Smooth muscle cell (in vitro differentiated cells): ENCODE measurements around the gene WDR46. TPM values are rescaled to one million over a fixed set of nuclear protein-coding genes. Genes with fewer than 3 reads are reported as not detected.
"Not testable (repeated sequence)": the region's sequence is repeated elsewhere in the genome, so short reads cannot be mapped to it uniquely, and the experiment has no call there.

Experiments used
- DNase-seq: peaks from one replicate; lab custom pipeline; 2025; ENCODE audit not compliant: unreplicated experiment; lab: John Stamatoyannopoulos, UW
- H2AFZ ChIP-seq: fragments of 200-600 bp; sonication (generic); 2 replicates; pipeline ENCODE4 v1.6.0; 2016; ENCODE audit warnings: antibody characterized with exemption, low read depth, mild to moderate bottlenecking
- H3F3A ChIP-seq: fragments of 200-600 bp; sonication (generic); 2 replicates; pipeline ENCODE4 v1.6.0; 2017; ENCODE audit warnings: antibody characterized with exemption, low read depth
- H3K27ac ChIP-seq: fragments of 200-600 bp; sonication (generic); 2 replicates; pipeline ENCODE4 v1.5.1; 2016; ENCODE audit warnings: low read depth, mild to moderate bottlenecking
- H3K27me3 ChIP-seq: fragments of 200-600 bp; sonication (generic); 2 replicates; pipeline ENCODE4 v1.6.1; 2016; ENCODE audit warnings: low read depth, mild to moderate bottlenecking
- H3K36me3 ChIP-seq: fragments of 200-600 bp; sonication (generic); 2 replicates; pipeline ENCODE4 v1.5.1; 2016; ENCODE audit warnings: low read depth
- H3K4me1 ChIP-seq: fragments of 200-600 bp; sonication (generic); 2 replicates; pipeline ENCODE4 v1.5.1; 2016; ENCODE audit warnings: low read depth
- H3K4me2 ChIP-seq: fragments of 200-600 bp; sonication (generic); 2 replicates; pipeline ENCODE4 v1.6.0; 2016; ENCODE audit warnings: mild to moderate bottlenecking
- H3K4me3 ChIP-seq: fragments of 200-600 bp; sonication (generic); 2 replicates; pipeline ENCODE4 v1.5.1; 2016; ENCODE audit warnings: mild to moderate bottlenecking
- H3K79me2 ChIP-seq: fragments of 200-600 bp; sonication (generic); 2 replicates; pipeline ENCODE4 v1.6.0; 2016; ENCODE audit warnings: low read depth, mild to moderate bottlenecking
- H3K9ac ChIP-seq: fragments of 200-600 bp; sonication (generic); 2 replicates; pipeline ENCODE4 v1.6.0; 2016; ENCODE audit warnings: low read depth
- H3K9me3 ChIP-seq: fragments of 200-600 bp; sonication (generic); replicated peaks from 2 replicates; pipeline ENCODE4 v1.5.1; 2016; ENCODE audit warnings: low read depth
- H4K20me1 ChIP-seq: fragments of 200-600 bp; sonication (generic); 2 replicates; pipeline ENCODE4 v1.6.0; 2016; ENCODE audit warnings: low read depth
- CTCF ChIP-seq: fragments of 200-600 bp; sonication (generic); IDR thresholded peaks from 2 replicates; pipeline ENCODE4 v1.5.1; 2017; ENCODE audit warnings: borderline replicate concordance, mild to moderate bottlenecking, antibody characterized with exemption; ENCODE audit not compliant: insufficient read depth, poor library complexity, severe bottlenecking
- WGBS: methylation state at CpG from one replicate; pipeline ENCODE4 v1.1.7; 2016; ENCODE audit warnings: low lambda C conversion rate; 5-methylcytosine and 5-hydroxymethylcytosine counted together
- polyA plus RNA-seq: library from polyadenylated mRNA; unstranded; fragments of >200 nt; fragmentation: Nextera tagmentation; extraction: Ambion mirVana; gene quantifications from 2 replicates; pipeline ENCODE4 v1.2.1, GENCODE V29; 2016
- total RNA-seq: library from RNA; depleted of rRNA; stranded (reverse); fragments of >200 nt; gene quantifications from 2 replicates; pipeline ENCODE4 v1.2.3, GENCODE V29; 2014

Gene WDR46
- total and polyA plus RNA-seq, 2 experiments from 2014 or later, result 67.9 to 69.9 TPM

- TF ChIP-seq CTCF, result no peak
- WGBS, result under 1% methylated on average over 48 of the region's 48 CpGs
Measured at GRCh38 chr6:33271468-33272274, 17.4 kb downstream of the WDR46 start, which contains the start of the genes RPS18 and VPS52. TSS of gene RPS18 (plus strand) at chr6:33272075. CDS start at chr6:33272120, 45 bp downstream. TSS of gene VPS52 (minus strand) at chr6:33271876. CDS start at chr6:33271675, 201 bp downstream.

GRCh38 chr6:33271117-33271467, 17.9 kb downstream of the WDR46 start:
- Histone ChIP-seq H3K36me3 (no peaks in the 10 kb centered on the region), H3K4me2 (peak overlapping the region; percentile 90), H2AFZ (peak overlapping the region; percentile 53), H3K79me2 (peaks cover 48% of the 10 kb centered on the region), H3K4me3 (peak overlapping the region; percentile 60), H3K4me1 (peaks cover 38% of the 10 kb centered on the region), H3K9ac (peak overlapping the region; percentile 88), H3K9me3 (no peaks in the 10 kb centered on the region), H4K20me1 (peaks cover 40% of the 10 kb centered on the region), H3K27me3 (no peaks in the 10 kb centered on the region), H3F3A (peaks cover 37% of the 10 kb centered on the region), H3K27ac (peak overlapping the region; percentile 85)
- no peak for DNase-seq
- peak; percentile 4 for TF ChIP-seq CTCF
- WGBS, result 3% methylated on average over 7 of the region's 7 CpGs

More at GRCh38 chr6:33271468-33272274, 17.4 kb downstream of the WDR46 start, which contains the start of the genes RPS18 and VPS52:
- peak within 1 kb of the TSS; percentile 85 for H3K27ac ChIP-seq
- peaks cover 44% of the 10 kb centered on the region for H3K4me1 ChIP-seq
- H3K4me2 ChIP-seq, result peak within 1 kb of the TSS; percentile 90
- peaks cover 43% of the 10 kb centered on the region for H3F3A ChIP-seq
- H3K4me3 ChIP-seq, result peak within 1 kb of the TSS; percentile 60
- DNase-seq, result peak; percentile 88
- H3K36me3 ChIP-seq, result no peaks in the 10 kb centered on the region
- peak within 1 kb of the TSS; percentile 88 for H3K9ac ChIP-seq
- peaks cover 45% of the 10 kb centered on the region for H4K20me1 ChIP-seq
- peaks cover 48% of the 10 kb centered on the region for H3K79me2 ChIP-seq
- peak within 1 kb of the TSS; percentile 53 for H2AFZ ChIP-seq
- no peaks in the 10 kb centered on the region for H3K9me3 ChIP-seq
- no peaks in the 10 kb centered on the region for H3K27me3 ChIP-seq

DNA sequence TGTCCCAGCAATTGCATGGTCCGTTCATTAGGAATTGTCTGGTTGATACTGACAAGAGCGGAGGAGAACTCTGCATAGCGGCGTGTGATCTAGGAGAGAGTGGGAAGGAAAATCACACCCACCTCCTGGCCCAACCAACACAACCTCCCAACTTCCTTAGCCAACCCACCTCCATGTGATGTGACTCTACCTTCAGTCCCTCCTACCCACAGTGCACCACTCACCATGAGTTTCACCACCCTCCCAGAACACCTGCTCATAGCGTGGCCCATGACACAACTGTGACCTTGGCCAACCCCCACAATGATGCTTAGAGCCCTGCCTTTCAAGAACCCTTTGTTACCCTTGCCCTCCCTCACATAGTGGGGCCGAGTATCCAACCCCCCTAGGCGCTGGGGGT, 25.0 kb downstream of the WDR46 start:
- Histone ChIP-seq H3K36me3 (peaks cover 4% of the 10 kb centered on the region), H3K27ac (no peak overlapping the region), H3K4me2 (no peak overlapping the region), H3K9me3 (no peaks in the 10 kb centered on the region), H3K4me3 (no peak overlapping the region), H3F3A (no peaks in the 10 kb centered on the region), H3K9ac (no peak overlapping the region), H3K79me2 (no peaks in the 10 kb centered on the region), H2AFZ (no peak overlapping the region), H4K20me1 (no peaks in the 10 kb centered on the region), H3K4me1 (no peaks in the 10 kb centered on the region), H3K27me3 (no peaks in the 10 kb centered on the region)
- no peak for TF ChIP-seq CTCF
- WGBS, result 84% methylated on average over 7 of the region's 7 CpGs
- DNase-seq, result no peak

- H3K79me2 ChIP-seq, H3K9me3 ChIP-seq, H3K4me1 ChIP-seq, H3K27ac ChIP-seq, H3F3A ChIP-seq, H3K4me3 ChIP-seq, H3K4me2 ChIP-seq, H3K9ac ChIP-seq, DNase-seq, H2AFZ ChIP-seq, H3K27me3 ChIP-seq, H4K20me1 ChIP-seq, H3K36me3 ChIP-seq: not testable (repeated sequence)
- WGBS, result 99% methylated on average over 3 of the region's 3 CpGs
Measured at GRCh38 chr6:33262490-33262889, 26.5 kb downstream of the WDR46 start.
